ENCODE results near the gene GRIP2.

The GRIP2 gene

DNA sequence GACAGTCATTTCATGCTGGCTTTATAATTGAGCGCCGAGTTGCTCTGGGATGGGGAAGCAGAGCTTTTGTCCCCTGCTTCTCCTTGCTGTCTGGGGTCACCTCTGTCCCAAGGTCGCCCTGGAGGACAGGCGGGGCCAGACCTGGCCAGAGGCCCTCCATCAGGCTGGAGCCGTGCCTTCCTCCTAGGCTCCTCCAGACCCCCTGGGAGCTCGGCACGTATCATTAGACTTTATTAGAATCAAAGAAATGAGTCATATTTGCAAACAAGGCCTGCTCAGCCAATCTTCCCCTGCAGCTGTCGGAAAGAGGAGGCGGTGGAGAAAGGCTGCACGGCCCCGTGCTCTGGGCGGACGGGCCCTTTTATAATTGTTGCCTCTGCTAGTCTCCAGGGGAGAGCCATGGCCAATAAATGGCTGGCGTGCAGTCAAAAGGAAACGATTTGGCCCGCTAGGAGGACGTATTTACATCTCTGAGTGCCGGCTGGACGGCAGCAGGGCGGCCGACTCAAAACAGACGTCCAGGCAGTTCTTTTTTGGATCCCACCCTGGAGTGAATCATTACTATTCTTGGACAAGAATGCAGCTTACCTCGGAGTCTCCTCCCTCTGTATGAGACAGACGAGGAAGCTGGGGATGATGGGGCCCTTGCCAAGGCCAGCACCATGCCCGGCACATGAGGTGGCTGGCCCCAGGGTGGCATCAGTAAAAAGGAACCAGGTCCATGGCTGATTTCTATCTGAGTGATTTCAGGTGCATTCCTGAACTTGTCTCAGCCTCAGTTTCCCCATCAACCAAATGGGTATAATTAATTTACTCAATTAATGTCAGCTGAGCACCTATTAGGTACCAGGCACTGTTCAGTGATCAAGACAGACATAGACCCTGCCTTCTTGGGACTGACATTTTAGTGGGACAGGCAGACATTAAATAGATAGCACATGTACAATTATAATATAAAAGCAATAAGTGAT, 87.1 kb downstream of the GRIP2 start:
- peak; percentile 94 for DNase-seq (ENCODE audit: low spot score)

- peak; percentile 87 for DNase-seq (ENCODE audit: low spot score)
Measured at GRCh38 chr3:14451844-14452739, 88.0 kb downstream of the GRIP2 start.

DNA sequence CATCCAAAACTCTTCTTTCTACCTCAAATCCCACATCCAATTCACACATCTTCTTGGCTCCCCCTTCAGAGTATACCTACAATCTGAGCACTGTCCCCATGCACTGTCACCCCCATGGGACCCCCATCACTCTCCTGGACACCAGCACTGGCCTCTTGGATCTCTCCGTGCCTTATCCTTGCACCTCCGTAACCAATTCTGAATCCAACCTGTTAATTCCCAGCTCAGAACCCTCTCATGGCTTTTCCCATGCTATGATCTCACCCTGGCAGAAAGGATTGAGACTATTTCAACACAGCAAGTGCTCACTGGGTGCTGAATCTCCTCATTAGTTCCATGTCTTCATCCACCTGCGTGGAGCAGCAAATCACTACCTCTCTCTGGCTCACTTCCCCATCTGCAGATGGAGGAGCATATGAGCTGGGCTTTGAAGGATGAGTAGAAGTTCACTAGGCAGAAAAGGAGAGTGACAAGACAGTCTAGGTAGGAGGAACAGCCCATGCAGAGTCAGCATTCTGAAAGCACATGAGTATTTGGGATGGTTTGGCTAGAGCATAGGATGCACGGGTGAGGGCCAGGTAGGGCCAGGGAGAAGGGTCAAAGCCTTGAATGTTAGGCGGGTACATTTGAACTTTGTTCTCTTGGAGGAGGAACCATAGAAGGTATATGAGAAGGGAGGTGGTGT, 89.1 kb downstream of the GRIP2 start:
- DNase-seq (ENCODE audit: low spot score): no peak

GRCh38 chr3:14450506-14450905, 89.6 kb downstream of the GRIP2 start:
- no peak for DNase-seq (ENCODE audit: low spot score)

DNA sequence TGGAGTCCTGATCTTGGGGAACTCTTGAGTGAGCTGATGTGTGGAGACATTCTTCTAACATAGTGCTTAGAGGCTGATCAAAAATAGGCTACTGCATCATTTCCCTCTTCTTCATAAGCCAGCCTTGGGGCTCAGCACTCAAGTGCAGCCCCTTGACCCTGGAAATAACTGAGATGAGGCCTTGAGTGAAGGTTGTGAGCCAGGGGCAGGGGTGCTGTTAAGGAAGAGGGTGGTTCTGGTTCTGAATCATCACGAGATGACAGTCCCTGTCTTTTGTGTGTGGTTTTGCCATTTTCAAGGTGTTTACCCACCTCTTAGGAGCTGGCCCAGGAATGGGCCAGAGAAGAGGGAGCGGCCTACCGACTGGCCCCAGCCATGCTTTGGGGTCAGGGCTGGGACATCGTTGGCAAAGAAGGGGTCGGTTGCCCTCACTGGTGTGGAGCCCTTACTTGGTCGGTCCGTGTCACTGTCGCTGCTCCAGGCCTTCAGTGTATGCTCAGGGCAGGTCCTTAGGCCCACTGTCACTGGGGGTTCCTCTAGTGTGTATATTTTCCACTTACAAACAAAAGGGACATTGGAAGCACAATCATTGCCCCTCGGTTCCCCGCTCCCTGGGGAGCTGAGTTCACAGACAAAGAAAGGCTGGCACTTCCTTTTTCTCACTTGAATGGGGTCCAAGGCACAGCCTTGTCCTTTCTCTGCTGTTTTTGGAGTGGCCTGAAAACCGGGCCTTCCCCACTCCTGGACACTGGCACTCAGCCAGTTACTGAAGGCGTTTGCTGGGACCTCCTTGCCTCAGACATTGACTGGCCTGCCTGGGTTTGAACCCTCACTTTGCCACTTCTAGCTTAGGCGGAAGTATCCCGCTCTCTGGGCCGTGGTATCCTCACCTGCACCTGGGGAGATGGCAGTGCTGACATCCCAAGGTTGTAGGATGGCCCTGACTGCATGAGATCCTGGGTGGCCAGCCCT, 91.1 kb downstream of the GRIP2 start:
- DNase-seq (ENCODE audit: low spot score): no peak

DNA sequence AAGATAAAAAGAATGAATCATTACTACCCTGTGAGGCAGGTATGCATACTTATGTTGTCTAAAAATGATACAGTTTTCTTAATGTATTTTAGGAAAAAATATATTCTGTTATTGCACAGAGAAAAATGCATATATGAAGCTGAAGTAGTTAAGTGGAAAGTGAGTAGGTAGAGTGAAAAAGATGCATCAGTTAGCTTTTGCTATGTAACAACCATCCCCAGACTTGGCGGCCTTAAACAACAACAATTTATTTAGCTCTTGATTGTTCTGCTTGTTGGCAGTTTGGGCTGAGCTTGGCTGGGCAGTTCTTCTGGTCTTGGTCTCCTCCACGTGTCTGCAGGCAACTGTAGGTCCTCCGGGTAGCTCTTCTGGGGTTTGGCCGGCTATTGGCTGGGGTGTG, 92.1 kb downstream of the GRIP2 start:
- DNase-seq (ENCODE audit: low spot score): no peak

DNA sequence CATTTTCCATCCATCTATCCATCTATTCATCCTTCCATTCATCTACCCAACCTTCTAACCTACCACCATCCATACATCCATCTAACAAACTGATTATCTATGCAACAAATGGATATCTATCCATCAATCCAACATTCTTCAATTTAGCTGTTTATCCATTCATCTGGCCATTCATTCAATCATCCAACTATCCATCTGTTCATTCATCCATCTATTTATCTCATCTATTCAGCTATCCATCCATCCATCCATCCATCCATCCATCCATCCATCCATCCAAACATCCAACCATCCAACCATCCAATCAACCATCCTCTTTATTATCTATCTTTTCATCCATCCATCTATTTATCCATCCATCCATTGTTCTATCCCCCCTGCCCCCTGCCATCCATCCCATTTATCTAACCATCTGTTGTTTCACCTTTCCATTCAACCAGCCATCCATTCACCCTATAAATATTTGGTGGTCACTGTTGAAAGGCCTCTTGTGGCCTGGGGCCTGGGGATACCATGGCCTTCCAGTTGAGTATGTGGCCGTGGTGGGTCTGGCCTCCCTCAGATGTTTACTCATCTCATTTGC, 93.1 kb downstream of the GRIP2 start:
- no peak for DNase-seq (ENCODE audit: low spot score)

GRCh38 chr3:14445773-14446172, 94.4 kb downstream of the GRIP2 start:
- DNase-seq (ENCODE audit: low spot score): no peak

DNA sequence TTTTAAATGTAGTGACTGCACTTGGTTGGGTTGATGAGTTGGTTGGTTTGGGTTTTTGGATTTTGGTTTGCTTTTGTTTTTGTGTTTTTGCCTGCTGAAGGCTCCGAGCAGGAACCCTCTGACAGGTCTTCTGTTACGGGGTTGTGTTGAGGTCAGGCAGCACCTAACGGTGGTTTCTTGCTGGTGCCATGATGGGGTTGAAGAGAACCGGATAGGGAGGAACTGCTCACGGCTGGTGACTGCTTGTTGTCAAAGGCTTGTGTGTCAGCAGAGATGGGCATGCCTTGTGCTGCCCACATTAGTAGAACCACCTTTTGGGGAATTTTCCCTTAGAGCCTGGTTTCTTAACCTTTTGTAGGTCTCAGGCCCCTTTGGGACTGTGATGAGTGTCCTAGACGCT, 95.8 kb downstream of the GRIP2 start:
- DNase-seq (ENCODE audit: low spot score): no peak

GRCh38 chr3:14441920-14442300, 98.2 kb downstream of the GRIP2 start:
- DNase-seq (ENCODE audit: low spot score): no peak

DNA sequence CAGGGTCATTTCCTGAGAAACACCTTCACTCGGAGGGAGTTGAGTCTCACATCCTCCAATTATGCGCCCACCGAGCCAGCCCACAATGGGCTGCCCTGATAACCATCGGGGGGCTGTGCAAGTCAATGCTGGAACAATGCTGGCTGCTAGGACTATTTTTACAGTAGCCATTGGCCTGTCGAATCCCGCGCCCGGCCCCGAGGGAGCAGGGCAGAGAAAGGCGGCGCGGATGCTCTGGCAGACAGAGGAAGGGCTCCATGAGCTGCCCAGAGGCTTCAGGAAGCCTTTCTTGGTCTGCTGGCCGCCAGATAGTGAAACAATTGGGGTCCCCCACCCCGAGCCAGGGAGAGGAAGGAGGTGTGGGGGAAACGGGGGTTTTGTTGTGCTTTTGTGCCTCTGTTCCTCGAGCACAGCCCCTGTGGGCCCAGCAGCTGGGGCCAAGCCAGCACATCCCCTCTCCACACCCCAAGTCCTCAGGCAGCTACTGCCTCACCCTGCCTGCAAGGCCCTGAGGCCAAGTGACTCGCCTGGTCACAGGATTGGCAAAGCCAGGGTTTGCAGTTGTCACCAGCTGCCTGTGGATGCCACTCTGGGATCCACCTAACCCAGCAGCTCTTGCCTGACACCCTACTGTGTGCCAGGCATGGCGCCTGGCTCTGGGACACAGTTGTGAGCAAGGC, 98.8 kb downstream of the GRIP2 start:
- peak; percentile 45 for DNase-seq (ENCODE audit: low spot score)

DNA sequence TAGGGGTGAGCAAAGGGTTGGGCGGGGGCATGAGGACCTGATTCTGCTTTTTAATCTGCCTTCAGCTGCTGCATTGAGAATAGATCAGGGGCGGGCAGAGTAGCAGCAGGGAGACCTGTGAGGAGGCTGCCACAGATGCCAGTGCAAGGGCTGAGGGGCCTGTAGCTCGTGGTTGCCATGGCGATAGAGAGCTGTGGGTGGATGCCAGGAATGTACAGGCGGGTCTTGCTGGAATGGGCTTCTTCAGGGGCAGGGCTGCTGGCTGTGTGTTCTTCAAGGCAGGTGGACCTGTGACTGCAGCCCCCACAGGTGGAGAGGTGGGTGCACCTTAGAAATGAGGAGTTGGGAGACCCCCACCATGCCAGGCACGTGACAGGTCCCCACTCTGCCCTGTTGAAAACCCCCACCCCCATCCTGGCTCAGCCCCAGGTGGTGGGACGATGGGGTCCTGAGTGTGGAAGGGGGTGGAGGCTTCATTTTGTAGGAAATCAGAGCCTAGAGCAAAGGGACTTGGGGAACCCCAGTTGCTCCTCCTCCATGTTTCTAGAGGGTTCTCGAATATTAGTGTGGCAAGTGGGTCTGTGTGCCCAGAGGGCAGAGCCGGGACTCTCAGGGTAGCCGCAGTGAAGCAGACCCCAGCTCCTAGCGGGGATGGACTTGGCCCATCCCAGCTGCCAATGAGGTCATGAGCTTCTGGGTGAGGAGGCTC, 99.5 kb downstream of the GRIP2 start:
- peak; percentile 53 for DNase-seq (ENCODE audit: low spot score)

GRCh38 chr3:14440168-14440518, 100.0 kb downstream of the GRIP2 start:
- no peak for DNase-seq (ENCODE audit: low spot score)

DNA sequence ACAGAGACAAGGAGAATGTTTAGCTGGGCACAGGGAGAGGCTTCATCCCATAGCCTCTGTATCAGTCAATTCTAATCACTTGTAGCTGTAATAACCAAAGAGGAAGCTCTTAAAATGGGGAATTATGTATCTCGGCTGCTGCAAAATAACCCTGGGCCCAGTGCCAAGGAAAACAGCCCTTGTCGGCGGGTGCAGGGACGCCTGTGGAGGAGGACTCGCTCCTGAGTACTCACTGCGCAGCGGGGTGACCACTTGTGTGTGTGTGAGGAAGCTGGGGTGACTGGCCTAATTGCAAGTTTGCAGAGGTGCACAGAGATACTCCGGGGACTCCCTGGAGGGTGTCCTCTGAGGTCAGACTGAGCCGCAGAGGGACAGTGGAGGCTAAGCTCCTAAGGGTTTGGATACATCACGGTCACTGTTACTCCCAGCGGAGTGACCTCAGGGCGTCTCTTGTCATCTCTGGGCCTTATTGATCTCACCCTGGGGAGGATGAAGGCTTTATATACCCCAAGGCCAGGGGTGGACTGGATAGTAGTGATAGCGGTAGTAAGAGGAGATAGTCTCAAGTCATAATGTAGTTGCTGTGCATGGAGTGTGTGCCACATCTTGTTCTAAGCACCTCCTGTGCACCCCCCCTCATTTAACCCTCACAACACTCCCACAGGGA, 100.5 kb downstream of the GRIP2 start:
- peak; percentile 85 for DNase-seq (ENCODE audit: low spot score)

Measured in hepatic stellate cell (primary cell).